ENCODE results near the gene ATP8B4.

DNA sequence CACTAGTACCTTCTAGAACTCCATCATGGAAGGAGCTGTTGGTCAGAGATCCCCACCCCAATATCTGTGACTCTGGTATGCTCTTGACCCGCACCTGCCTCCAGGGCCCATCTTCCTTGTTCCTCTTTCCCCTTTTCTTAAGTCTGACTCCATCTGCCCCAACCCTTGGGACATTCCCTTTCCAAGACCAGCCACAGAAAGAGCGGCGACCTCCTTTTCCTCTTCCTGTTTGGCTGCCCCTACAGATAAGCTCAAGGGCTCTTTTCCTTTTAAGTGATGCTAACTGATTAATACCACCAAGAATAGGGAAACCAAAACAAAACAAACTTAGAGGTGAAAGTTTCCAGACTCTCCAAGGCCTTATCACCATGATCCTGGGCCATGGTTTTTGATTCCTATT, 21.9 kb upstream of the ATP8B4 start:
- TF ChIP-seq POLR2A (IDR thresholded peaks at IDR 0.05; ENCODE audit: low read depth, low read length) (no peak), EZH2 (IDR thresholded peaks at IDR 0.05; ENCODE audit: borderline replicate concordance, low read depth, low read length, severe bottlenecking) (no peak)
- TF ChIP-seq, protein P1, sequence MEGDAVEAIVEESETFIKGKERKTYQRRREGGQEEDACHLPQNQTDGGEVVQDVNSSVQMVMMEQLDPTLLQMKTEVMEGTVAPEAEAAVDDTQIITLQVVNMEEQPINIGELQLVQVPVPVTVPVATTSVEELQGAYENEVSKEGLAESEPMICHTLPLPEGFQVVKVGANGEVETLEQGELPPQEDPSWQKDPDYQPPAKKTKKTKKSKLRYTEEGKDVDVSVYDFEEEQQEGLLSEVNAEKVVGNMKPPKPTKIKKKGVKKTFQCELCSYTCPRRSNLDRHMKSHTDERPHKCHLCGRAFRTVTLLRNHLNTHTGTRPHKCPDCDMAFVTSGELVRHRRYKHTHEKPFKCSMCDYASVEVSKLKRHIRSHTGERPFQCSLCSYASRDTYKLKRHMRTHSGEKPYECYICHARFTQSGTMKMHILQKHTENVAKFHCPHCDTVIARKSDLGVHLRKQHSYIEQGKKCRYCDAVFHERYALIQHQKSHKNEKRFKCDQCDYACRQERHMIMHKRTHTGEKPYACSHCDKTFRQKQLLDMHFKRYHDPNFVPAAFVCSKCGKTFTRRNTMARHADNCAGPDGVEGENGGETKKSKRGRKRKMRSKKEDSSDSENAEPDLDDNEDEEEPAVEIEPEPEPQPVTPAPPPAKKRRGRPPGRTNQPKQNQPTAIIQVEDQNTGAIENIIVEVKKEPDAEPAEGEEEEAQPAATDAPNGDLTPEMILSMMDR (IDR thresholded peaks at IDR 0.05; ENCODE audit: extremely low read depth in 1 of 2, insufficient read depth in 1 of 2, low read depth in 1 of 2, low read length in 2 of 2), result no peak

Measured in endothelial cell of umbilical vein (primary cell).